ENCODE results near the gene ANKRD30BL.
"Not testable (repeated sequence)": the region's sequence is repeated elsewhere in the genome, so short reads cannot be mapped to it uniquely, and the experiment has no call there.

The ANKRD30BL gene, protein sequence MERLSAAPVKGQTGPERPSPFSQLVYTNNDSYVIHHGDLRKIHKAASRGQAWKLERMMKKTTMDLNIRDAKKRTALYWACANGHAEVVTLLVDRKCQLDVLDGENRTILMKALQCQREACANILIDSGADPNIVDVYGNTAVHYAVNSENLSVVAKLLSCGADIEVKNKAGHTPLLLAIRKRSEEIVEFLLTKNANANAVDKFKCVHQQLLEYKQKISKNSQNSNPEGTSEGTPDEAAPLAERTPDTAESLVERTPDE

DNA sequence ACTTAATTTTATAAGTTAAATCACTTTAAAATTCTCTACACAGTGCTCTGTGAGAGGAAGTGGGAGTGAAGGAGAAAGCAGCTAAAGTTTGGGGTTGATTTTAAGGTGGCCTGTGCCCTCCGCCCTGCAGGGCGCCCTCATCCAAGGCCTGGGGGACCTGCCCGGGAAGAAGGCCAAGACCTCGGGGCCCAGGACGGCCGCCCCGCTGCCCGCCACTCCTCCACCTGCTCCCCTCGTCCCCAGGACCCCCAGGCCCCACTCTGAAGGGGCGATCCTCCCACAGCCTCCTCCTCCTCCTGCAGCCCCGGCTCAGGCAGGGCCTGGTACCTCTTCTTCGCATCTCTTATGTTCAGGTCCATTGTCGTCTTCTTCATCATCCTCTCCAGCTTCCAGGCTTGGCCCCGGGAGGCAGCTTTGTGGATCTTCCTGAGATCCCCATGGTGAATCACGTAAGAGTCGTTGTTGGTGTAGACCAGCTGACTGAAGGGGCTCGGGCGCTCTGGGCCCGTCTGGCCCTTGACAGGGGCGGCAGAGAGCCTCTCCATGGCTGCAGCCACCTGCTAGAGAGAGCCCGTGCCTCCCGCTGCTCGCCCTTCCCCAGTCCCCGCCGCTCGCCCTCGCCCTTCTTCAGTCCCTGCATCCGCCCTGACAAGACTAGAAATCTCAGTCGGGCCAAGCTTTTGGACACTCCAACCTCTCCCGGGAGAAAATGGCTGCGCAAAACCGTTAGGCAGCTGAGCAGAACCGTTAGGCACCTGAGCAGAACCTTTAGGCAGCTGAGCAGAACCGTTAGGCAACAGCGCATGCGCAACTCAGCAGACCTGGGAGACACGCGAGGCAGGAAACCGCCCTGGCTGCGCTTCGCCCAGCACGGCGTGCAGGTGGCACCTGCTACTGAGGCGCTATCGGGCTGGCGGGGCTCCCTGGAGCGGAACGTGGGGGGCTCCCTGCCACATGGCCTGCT is at the start of gene ANKRD30BL:
Gene ANKRD30BL (minus strand): TSS at position 792 of the 964 bp plus-strand sequence. CDS start 247 bp downstream, at position 545.
- not testable (repeated sequence) for H3K4me1 ChIP-seq (ENCODE audit: control insufficient read depth, insufficient read depth, low read length); H3K36me3 ChIP-seq (ENCODE audit: control insufficient read depth, insufficient read depth, low read length); H3K27ac ChIP-seq (ENCODE audit: low read depth, low read length); H3K9ac ChIP-seq (ENCODE audit: low read length); H3K27me3 ChIP-seq (ENCODE audit: control insufficient read depth, insufficient read depth, low read length); H3K4me3 ChIP-seq (ENCODE audit: low read depth, low read length); H3K9me3 ChIP-seq (ENCODE audit: control insufficient read depth, insufficient read depth, low read depth, low read length)

DNA sequence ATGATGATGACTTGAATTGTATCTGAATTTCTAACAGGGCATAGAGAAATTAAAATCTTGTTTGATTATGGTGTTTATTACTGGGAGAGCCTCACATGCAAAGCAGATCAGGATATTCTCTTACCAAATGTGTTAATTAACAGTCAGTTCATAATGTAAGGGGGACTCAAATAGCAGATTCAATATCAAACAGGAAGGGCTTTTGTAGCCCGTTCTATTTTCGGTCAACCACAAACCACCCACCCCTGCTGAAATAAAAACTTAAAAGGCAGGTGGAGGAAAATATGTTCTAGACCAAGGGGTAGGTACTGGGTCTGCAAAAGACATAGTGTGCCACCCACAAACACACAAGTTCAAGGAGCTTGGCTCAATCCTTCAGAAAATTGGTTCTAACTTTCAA is 41.1 kb upstream of the ANKRD30BL start:
- not testable (repeated sequence) for H3K27ac ChIP-seq (ENCODE audit: low read depth, low read length); H3K4me1 ChIP-seq (ENCODE audit: control insufficient read depth, insufficient read depth, low read length); H3K9me3 ChIP-seq (ENCODE audit: control insufficient read depth, insufficient read depth, low read depth, low read length); H3K36me3 ChIP-seq (ENCODE audit: control insufficient read depth, insufficient read depth, low read length); H3K9ac ChIP-seq (ENCODE audit: low read length); H3K4me3 ChIP-seq (ENCODE audit: low read depth, low read length); H3K27me3 ChIP-seq (ENCODE audit: control insufficient read depth, insufficient read depth, low read length)

GRCh38 chr2:132192854-132193253 is 31.1 kb upstream of the ANKRD30BL start:
- not testable (repeated sequence) for H3K9me3 ChIP-seq (ENCODE audit: control insufficient read depth, insufficient read depth, low read depth, low read length); H3K36me3 ChIP-seq (ENCODE audit: control insufficient read depth, insufficient read depth, low read length); H3K4me3 ChIP-seq (ENCODE audit: low read depth, low read length); H3K27ac ChIP-seq (ENCODE audit: low read depth, low read length); H3K9ac ChIP-seq (ENCODE audit: low read length); H3K27me3 ChIP-seq (ENCODE audit: control insufficient read depth, insufficient read depth, low read length); H3K4me1 ChIP-seq (ENCODE audit: control insufficient read depth, insufficient read depth, low read length)

- not testable (repeated sequence) for H3K27ac ChIP-seq (ENCODE audit: low read depth, low read length); H3K27me3 ChIP-seq (ENCODE audit: control insufficient read depth, insufficient read depth, low read length); H3K36me3 ChIP-seq (ENCODE audit: control insufficient read depth, insufficient read depth, low read length); H3K9me3 ChIP-seq (ENCODE audit: control insufficient read depth, insufficient read depth, low read depth, low read length); H3K9ac ChIP-seq (ENCODE audit: low read length); H3K4me1 ChIP-seq (ENCODE audit: control insufficient read depth, insufficient read depth, low read length); H3K4me3 ChIP-seq (ENCODE audit: low read depth, low read length)
Measured at GRCh38 chr2:132167100-132167499, 5.3 kb upstream of the ANKRD30BL start.

- H3K27me3 ChIP-seq (ENCODE audit: control insufficient read depth, insufficient read depth, low read length); H3K27ac ChIP-seq (ENCODE audit: low read depth, low read length); H3K9ac ChIP-seq (ENCODE audit: low read length); H3K36me3 ChIP-seq (ENCODE audit: control insufficient read depth, insufficient read depth, low read length); H3K9me3 ChIP-seq (ENCODE audit: control insufficient read depth, insufficient read depth, low read depth, low read length); H3K4me1 ChIP-seq (ENCODE audit: control insufficient read depth, insufficient read depth, low read length); H3K4me3 ChIP-seq (ENCODE audit: low read depth, low read length): not testable (repeated sequence)
Measured at GRCh38 chr2:132162125-132162660, 441 bp upstream of the ANKRD30BL start.

DNA sequence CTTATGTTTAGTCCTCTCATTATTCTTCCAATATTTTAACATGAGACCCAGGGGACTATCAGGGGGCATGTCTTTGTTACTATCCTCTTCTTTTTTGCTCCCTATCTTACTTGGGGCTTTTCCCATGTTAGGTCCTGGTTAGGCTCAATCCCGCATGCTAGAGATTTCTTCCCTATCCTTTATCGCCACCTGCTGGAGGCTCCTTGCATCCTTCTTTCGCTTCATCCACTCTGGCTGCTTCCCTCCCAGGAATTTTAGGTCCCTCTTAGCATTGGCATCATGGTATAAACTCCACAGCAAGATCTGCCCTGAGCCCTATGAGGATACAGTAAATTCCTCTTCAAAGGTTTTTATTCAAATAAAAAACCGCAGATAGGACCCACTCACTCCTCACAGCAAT is 15.0 kb downstream of the ANKRD30BL start:
- H3K9ac ChIP-seq (ENCODE audit: low read length); H3K27ac ChIP-seq (ENCODE audit: low read depth, low read length); H3K4me1 ChIP-seq (ENCODE audit: control insufficient read depth, insufficient read depth, low read length); H3K27me3 ChIP-seq (ENCODE audit: control insufficient read depth, insufficient read depth, low read length); H3K36me3 ChIP-seq (ENCODE audit: control insufficient read depth, insufficient read depth, low read length); H3K9me3 ChIP-seq (ENCODE audit: control insufficient read depth, insufficient read depth, low read depth, low read length); H3K4me3 ChIP-seq (ENCODE audit: low read depth, low read length): not testable (repeated sequence)
